Measurements from ENCODE around the gene NPL. TPM values are rescaled to one million over a fixed set of nuclear protein-coding genes. Genes with fewer than 3 reads are reported as not detected.

NPL gene
- total and polyA plus RNA-seq, 2 donors (not counting 3 experiments of a cell fraction or from before 2014, with no cell fraction given) = 0.14 to 0.75 TPM

DNA sequence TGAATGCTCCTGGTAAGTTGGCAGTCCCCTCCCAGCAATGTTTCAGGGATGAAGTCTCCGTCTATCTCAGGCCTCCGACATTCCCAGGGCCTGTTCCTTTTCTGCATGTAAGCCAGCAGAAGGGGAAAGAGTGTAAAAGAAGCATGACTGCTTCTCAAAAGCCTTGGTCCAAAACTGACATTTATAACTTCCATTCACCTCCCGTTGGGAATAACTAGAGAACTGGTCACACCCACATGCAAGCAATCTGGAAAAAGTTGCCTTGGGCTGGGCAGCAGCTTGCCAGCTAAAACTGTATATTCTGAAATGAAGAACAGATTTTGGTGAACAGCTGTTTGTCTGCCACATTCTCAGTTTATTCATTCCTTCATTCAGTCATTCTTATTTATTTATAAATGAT, 24.2 kb upstream of the NPL start:
- Histone ChIP-seq H2AFZ (ENCODE audit: low read depth, low read length) (no peak overlapping the region), H3K9me3 (replicated peaks; ENCODE audit: control insufficient read depth, insufficient read depth, low read length) (no peaks in the 10 kb centered on the region), H3K79me2 (ENCODE audit: control insufficient read depth, insufficient read depth, low read length) (no peaks in the 10 kb centered on the region), H3K4me3 (replicated peaks in 1 of 3; ENCODE audit: insufficient read depth in 1 of 3, low read depth in 1 of 3, low read length in 3 of 3) (no peak overlapping the region), H3K9ac (replicated peaks; ENCODE audit: extremely low read depth, insufficient read depth, low read length) (no peak overlapping the region), H3K4me2 (ENCODE audit: insufficient read depth, low read length) (no peak overlapping the region), H3K9me1 (replicated peaks; ENCODE audit: control insufficient read depth, extremely low read depth, insufficient read depth, low read length) (no peaks in the 10 kb centered on the region), H3K27ac (ENCODE audit: insufficient read depth, low read depth, low read length) (no peak overlapping the region), H3K36me3 (ENCODE audit: control insufficient read depth in 2 of 2, extremely low read depth in 1 of 2, insufficient read depth in 2 of 2, low read length in 2 of 2) (no peaks in the 10 kb centered on the region), H3K27me3 (ENCODE audit: control insufficient read depth in 2 of 2, insufficient read depth in 2 of 2, low read length in 2 of 2) (peaks cover 0 to 6% of the 10 kb centered on the region in 2 experiments), H4K20me1 (replicated peaks; ENCODE audit: control insufficient read depth, extremely low read depth, insufficient read depth, low read length) (no peaks in the 10 kb centered on the region), H3K4me1 (ENCODE audit: control insufficient read depth, extremely low read depth, insufficient read depth, low read length) (no peaks in the 10 kb centered on the region)
- POLR2A ChIA-PET = no interaction called here
- CTCF ChIA-PET = interaction anchor here (1.0 to 2.0 kb wide), 3 partner anchors 19 to 164 kb away, joined by 3 to 7 read pairs (median 7); no protein-coding TSS in a partner anchor
- intact Hi-C loops (cut with micrococcal nuclease) (no loop called here), dilution Hi-C loops (cut with MboI; ENCODE audit: extremely low pct_ligation_motif_present, low sequenced_read_pairs) (no loop called here)
- DNase-seq (ENCODE audit: low read depth, low spot score) = no peak
- FAIRE-seq = no peak
- BruUV-seq (replicated peaks) = no TSS peak
- no peak for TF ChIP-seq GATA2 (IDR thresholded peaks at IDR 0.05; ENCODE audit: insufficient read depth, insufficient read length, low read depth, low read length)
- no peak for TF ChIP-seq JUN (IDR thresholded peaks at IDR 0.05; ENCODE audit: borderline replicate concordance, insufficient read depth, insufficient read length, low read depth)
- no peak for TF ChIP-seq POLR2AphosphoS5 (IDR thresholded peaks at IDR 0.05; ENCODE audit: insufficient read depth, low read depth, low read length)
- TF ChIP-seq, protein P1, sequence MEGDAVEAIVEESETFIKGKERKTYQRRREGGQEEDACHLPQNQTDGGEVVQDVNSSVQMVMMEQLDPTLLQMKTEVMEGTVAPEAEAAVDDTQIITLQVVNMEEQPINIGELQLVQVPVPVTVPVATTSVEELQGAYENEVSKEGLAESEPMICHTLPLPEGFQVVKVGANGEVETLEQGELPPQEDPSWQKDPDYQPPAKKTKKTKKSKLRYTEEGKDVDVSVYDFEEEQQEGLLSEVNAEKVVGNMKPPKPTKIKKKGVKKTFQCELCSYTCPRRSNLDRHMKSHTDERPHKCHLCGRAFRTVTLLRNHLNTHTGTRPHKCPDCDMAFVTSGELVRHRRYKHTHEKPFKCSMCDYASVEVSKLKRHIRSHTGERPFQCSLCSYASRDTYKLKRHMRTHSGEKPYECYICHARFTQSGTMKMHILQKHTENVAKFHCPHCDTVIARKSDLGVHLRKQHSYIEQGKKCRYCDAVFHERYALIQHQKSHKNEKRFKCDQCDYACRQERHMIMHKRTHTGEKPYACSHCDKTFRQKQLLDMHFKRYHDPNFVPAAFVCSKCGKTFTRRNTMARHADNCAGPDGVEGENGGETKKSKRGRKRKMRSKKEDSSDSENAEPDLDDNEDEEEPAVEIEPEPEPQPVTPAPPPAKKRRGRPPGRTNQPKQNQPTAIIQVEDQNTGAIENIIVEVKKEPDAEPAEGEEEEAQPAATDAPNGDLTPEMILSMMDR (IDR thresholded peaks at IDR 0.05; ENCODE audit: extremely low read depth in 1 of 2, insufficient read depth in 1 of 2, low read depth in 1 of 2, low read length in 2 of 2) = no peak
- no peak for TF ChIP-seq MYC (IDR thresholded peaks at IDR 0.05; ENCODE audit: low read depth, low read length)
- no peak for TF ChIP-seq EZH2 (IDR thresholded peaks at IDR 0.05; ENCODE audit: borderline replicate concordance, low read depth, low read length, severe bottlenecking)
- no peak for TF ChIP-seq POLR2A (IDR thresholded peaks at IDR 0.05; ENCODE audit: low read depth, low read length)
- TF ChIP-seq, protein P2, sequence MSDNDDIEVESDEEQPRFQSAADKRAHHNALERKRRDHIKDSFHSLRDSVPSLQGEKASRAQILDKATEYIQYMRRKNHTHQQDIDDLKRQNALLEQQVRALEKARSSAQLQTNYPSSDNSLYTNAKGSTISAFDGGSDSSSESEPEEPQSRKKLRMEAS (IDR thresholded peaks at IDR 0.05; ENCODE audit: insufficient read depth, insufficient read length) = no peak
- TF ChIP-seq FOS (IDR thresholded peaks at IDR 0.05; ENCODE audit: borderline replicate concordance, insufficient read depth, low read length) = no peak
